ENCODE data around the gene RGS16. TPM values are rescaled to one million over a fixed set of nuclear protein-coding genes. Genes with fewer than 3 reads are reported as not detected.
A peak's percentile ranks its signal among the peaks of the same experiment; 100 is the strongest.

RGS16 gene
- total RNA-seq, 1 donor from 2014 or later = 0.81 TPM

DNA sequence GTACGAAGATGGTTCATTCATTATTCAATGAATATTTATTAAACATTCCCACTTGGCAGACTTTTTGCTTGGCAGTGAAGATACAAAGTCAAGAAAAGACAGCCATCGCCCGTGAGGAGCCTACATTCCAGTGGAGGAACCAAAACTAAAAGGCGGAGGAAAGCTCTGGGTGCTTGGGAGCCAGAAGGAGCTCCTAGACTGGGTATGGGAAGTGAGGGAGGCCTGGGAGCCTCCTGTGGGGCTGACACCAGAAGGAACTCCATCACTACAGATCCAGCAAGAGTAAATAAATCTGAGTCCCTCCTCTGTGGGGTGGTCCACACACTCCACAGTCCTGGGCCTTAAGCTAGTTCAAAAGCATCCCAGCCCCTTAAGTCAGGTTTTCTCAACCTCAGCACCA is 30.0 kb downstream of the RGS16 start:
- DNase-seq (ENCODE audit: low read depth) = no peak
- TF ChIP-seq, protein P1, sequence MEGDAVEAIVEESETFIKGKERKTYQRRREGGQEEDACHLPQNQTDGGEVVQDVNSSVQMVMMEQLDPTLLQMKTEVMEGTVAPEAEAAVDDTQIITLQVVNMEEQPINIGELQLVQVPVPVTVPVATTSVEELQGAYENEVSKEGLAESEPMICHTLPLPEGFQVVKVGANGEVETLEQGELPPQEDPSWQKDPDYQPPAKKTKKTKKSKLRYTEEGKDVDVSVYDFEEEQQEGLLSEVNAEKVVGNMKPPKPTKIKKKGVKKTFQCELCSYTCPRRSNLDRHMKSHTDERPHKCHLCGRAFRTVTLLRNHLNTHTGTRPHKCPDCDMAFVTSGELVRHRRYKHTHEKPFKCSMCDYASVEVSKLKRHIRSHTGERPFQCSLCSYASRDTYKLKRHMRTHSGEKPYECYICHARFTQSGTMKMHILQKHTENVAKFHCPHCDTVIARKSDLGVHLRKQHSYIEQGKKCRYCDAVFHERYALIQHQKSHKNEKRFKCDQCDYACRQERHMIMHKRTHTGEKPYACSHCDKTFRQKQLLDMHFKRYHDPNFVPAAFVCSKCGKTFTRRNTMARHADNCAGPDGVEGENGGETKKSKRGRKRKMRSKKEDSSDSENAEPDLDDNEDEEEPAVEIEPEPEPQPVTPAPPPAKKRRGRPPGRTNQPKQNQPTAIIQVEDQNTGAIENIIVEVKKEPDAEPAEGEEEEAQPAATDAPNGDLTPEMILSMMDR (conservative IDR thresholded peaks at IDR 0.05; ENCODE audit: low read depth, low read length) = no peak
- no peak overlapping the region for H3K4me3 ChIP-seq (ENCODE audit: low read depth, low read length)

DNA sequence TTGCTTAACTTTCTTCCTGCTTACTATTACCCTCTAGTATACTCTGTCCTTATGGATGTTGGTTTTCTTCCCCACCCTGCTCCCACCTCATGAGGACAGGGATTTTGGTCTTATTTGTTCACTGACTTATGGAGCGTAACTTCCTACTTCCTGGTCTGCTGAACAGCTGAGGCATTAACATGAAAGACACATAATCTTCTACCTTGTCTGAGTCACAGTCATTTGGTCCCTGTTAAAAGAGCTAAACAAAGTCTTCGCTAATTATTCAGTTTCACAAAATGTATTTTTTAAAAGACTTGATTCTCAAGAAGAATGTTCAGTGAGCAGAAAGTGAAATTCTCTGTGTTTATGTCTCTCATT is 33.6 kb downstream of the RGS16 start:
- TF ChIP-seq, protein P1 (conservative IDR thresholded peaks at IDR 0.05; ENCODE audit: low read depth, low read length) = no peak
- no peak overlapping the region for H3K4me3 ChIP-seq (ENCODE audit: low read depth, low read length)
- peak; percentile 47 for DNase-seq (ENCODE audit: low read depth)

DNA sequence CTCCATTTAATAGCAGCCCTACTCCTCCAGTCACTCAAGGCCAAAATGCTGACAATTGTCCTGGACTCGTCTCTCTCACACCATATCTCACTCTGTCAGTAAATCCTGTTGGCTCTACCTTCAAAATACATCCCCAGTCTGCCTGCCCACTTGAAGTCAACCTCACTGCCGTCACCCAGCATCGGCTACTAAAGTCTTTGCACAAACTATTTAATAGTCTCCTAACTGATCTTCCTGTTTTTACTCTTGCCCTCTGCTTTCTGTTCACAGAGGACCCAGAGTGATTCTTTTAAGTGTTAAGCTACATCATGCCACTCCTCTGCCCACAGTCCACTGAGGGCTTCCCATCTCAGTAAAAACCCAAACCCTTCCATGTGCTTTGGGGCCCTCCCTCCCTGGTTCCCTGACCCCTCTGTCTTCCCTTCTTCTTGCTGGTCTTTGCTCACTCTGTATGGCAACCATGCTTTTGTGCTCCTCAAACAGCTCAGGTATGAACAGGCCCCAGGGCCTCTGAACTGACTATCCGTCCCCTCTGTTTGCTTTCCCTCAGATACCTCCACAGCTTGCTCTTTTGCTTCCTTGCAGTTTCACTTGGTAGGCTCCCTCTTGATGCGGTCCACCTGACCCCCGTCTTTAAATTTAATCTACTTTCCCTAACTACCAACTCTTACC is 34.1 kb downstream of the RGS16 start:
- no peak overlapping the region for H3K4me3 ChIP-seq (ENCODE audit: low read depth, low read length)
- TF ChIP-seq, protein P1 (conservative IDR thresholded peaks at IDR 0.05; ENCODE audit: low read depth, low read length) = no peak
- no peak for DNase-seq (ENCODE audit: low read depth)

DNA sequence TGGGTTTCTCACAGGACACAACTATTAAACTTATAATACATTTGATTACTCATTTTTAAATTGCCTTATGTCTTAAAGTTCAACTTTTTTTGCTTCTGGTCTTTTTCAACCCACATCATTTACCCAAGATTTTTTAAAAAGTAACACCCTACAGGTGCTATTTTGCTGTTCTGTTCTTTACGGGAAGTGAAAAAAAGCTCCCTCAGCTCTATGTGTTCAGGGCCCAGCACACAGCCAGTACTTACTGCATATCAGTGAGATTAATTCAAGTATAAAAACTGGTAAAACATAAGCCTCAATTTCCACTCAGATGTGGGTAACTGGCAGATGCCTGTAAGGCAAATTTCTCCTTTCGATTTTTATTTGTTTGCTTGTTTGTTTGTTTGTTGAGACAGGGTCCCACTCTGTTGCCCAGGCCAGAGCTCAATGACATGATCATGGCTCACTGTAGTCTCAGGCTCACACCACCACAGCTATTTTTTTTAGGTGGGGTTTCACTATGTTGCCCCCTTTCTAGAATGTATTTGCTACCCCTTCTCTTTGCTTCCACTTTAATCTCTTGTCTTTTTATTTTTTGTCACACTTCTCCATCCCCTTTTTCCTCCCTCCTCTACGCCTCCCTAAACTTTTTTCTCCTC is 35.4 kb downstream of the RGS16 start:
- DNase-seq (ENCODE audit: low read depth) = no peak
- H3K4me3 ChIP-seq (ENCODE audit: low read depth, low read length) = no peak overlapping the region
- TF ChIP-seq, protein P1 (conservative IDR thresholded peaks at IDR 0.05; ENCODE audit: low read depth, low read length) = no peak

DNA sequence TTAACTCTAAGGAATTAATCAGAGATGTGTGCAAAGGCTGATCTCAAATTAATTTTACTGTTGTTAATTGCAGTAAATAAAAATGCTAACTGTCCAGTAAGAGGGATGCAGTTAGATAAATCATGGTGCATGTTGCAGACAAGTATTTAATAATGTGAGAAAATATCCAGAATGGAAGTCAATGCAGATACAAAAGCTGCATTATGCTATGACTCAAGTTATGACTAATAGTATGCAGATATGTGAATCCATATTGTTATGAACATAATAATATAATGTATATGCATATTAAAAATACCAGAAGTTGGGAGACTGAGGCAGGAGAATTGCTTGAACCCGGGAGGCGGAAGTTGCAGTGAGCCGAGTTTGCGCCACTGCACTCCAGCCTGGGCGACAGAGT is 36.6 kb downstream of the RGS16 start:
- no peak for DNase-seq (ENCODE audit: low read depth)
- TF ChIP-seq, protein P1 (conservative IDR thresholded peaks at IDR 0.05; ENCODE audit: low read depth, low read length) = no peak
- no peak overlapping the region for H3K4me3 ChIP-seq (ENCODE audit: low read depth, low read length)

DNA sequence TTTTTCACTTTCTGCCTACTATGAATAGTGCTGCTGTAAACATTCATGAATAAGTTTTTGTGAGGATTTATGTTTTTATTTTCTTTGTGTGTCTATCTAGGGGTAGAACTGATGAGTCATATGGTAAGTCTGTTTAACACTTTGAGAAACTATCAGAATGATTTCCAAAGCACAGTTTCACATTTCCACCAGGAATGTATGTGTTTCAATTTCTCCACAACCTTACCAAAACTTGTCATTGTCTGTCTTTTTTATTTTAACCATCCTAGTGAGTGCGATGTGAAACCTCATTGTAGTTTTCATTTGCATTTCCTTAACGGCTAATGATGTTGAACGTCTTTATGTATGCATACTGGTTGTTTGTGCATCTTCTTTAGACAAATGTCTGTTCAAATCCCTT is 38.7 kb downstream of the RGS16 start:
- TF ChIP-seq, protein P1 (conservative IDR thresholded peaks at IDR 0.05; ENCODE audit: low read depth, low read length) = no peak
- no peak for DNase-seq (ENCODE audit: low read depth)
- no peak overlapping the region for H3K4me3 ChIP-seq (ENCODE audit: low read depth, low read length)

Measured in epithelial cell of proximal tubule (primary cell).